Measurements from ENCODE around the gene TNNC1.

Gene TNNC1

GRCh38 chr3:52441772-52442332 is 12.0 kb downstream of the TNNC1 start:
- ATAC-seq: no peak

DNA sequence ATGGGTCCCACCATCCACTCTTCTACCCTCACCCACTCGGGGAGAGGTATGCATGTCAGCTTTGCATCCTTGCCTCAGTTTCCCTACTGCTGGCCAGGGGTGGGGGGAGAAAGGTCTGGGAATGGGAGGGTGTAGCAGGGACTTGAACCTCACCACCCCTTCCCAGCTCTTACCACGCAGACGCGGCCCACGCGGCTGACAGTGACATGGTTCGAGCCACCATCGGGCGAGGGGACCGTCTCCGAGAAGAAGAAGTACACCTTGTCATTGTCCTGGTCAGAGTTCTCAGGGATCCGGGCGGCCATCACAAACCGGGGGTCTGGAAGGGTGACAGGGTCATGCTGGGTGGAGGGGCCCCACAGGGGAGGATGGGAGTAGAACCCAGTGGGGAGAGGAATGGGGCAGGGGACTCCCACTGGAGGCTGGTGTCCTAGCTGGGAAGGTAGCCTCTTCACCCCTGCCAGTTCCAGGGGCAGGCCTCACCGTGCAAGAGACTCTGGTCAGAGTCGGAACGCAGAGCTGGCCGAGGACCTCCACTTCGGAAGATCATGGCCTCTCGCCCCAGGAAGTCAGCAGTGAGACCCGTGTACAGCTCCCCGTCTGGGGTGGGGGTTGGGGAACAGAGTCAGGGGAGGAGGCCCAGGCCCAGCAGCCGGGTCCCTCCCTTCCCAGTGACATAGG is 12.6 kb downstream of the TNNC1 start:
- no peak for ATAC-seq

DNA sequence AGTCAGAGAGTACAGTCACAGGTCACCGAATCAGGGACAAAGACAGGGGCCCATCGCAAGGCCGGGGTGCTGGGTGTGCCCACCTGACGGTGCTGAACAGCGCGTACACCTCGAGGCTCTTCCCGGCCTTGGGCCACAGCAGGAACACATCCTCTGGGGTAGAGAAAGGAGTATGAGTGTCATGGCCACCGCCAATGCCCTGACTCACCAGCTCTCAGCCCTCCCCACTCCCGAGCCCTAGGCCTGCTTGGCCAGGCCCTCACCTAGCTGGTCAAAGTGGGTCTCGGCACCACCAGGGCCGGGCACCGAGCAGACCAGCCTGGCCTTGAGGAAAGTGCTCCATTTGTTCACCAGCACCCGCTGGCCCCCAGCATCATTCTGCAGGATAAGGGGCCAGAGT is 13.2 kb downstream of the TNNC1 start:
- no peak for ATAC-seq

DNA sequence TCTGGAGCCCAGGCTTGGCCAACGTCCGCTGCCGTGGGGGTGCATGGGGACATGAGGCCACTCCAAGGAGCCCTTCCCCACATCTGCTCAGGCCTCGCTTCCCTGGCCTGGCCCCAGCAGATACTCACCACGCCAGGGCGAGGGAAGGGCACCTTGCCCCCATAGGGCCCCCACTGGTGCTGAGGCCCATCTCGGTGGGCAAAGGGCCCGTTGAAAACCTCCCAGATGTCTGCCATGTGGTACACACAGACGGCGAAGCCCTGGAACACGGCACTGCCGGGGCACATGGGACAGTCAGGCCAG is 13.6 kb downstream of the TNNC1 start:
- ATAC-seq: no peak

GRCh38 chr3:52439426-52440248 is 14.2 kb downstream of the TNNC1 start:
- ATAC-seq: no peak

GRCh38 chr3:52438579-52439425 is 15.0 kb downstream of the TNNC1 start:
- no peak for ATAC-seq

DNA sequence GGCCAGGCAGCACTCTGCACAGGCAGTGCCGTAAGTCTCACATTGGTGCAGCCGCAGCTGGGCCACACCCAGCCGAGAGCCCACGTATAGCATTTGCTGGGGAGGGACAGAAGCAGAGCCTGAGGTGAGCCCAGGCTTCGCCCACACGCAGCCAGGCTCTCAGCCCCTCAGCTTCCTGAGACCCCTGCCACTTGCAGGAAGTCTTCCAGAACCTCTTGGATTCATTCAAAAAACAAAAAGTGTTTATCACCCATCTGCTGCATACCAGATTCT is 15.8 kb downstream of the TNNC1 start:
- no peak for ATAC-seq

GRCh38 chr3:52437326-52438103 is 16.3 kb downstream of the TNNC1 start:
- no peak for ATAC-seq

- no peak for ATAC-seq
These were observed 17.2 kb downstream of the TNNC1 start for GRCh38 chr3:52436500-52437149.

DNA sequence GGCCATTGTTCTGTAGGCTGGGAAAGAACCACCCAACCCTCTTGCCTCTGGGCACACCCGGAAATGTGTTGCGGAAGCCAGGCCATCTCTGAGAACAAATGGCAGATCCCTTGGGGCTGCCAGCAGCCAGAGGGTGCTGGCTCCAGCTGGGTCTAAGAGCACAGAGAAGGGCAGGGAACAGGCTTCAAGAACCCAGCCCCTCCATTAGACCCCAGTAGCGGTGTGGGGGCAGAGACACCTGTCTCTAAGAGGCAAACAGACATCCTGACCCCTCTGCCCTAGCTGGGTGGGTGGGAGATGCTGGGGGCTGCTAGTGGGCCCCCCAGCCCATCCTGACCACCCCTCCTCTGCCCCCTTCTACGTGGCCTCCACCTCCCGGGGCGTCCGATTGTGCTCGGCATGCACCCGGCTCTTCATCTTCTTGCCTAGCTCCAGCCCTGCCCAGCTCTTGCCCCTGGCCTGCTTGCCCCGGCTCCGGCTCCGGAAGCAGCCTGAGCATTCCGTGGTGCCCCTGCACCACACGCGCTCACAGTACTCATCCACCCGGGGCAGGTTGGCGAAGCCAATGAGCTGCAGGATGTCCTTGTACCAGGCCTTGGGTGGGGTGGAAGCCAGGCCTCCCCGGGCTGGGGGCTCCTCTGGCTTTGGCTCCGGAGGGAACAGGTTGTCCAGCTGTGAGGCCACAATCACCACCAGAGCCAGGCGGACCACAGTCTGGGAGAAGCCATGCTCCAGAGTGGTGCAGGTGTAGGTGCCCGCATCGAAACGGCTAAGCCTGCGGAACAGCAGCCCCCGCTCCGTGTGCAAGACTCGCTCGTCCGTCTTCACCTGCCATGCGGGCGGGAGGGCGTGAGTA is 18.4 kb downstream of the TNNC1 start:
- no peak for ATAC-seq

DNA sequence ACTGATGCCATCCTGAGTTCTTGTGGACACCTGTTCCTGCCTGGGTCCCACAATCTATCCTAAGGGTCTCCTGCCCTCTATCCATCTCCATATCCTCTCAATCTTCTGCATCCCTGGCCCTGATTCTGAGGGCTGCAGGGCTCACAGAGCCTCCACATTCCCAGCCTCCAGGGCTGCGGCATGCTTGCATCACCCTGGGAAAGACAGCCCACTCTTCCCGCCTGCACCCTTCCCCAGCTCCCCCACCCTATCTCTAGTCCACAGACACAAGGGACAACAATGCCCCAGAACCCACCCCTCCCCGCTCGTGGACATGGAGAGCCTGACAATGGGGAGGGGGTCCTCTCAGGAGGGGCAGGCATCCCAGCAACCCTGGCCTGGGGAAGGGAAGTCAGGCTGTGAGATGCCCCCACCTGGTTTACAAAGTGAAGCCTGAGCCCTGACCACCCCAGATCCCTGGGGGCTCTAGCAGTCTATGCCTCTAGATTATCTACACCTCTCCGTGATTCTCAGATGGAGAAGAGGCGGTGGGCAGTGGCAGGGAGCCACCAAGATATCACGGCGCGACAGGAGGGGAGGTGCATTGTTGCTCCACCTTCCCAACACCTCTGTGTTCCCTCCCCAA is 19.2 kb downstream of the TNNC1 start:
- no peak for ATAC-seq

DNA sequence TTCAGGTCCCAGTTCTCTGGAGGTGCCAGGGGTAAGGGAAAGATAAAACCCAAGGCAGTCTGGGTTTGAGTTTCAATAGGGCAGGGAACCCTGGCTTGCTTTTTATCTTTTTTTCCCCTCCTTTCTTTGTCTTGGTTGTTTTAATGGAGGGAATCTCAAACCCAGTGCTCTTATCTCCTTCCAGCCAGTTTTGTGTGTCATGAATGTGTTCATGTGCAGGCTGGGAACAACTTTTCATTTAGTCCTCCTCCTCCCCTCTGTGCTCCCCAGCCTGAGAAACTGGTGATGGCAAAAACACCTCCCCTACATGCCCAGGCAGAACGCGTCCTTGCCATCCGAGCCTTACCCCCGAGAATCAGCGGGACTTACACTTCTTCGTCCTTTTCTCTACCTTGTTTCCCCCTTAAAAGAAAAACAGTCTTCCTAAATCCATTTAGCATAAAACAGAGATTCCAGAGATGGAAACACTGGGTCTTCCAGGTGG is 19.8 kb downstream of the TNNC1 start:
- ATAC-seq: no peak

GRCh38 chr3:52433328-52433995 is 20.4 kb downstream of the TNNC1 start:
- ATAC-seq: peak; percentile 48 to 67

GRCh38 chr3:52432691-52433141 is 21.1 kb downstream of the TNNC1 start:
- ATAC-seq: no peak

DNA sequence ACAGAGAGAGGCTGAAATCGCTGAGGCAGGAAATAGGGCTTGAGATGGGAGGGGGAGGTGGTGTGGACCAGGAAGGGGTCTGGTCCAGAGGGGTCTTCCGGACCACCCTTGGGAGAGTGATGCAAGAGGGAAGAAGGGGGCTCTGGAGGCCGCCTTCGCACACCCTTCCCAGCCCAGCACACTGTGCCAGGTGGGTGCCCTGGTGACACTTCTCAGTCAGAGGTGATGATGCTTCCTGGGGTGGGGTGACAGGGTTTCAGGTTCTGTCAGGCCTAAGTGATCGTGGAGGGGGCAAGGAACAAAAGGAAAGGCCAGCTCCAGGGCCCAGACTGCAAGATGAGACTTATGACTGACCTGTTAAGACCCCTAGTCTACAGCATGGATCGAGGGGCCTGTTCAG is 21.6 kb downstream of the TNNC1 start:
- peak; percentile 41 to 62 for ATAC-seq

- ATAC-seq: no peak
These were observed 22.2 kb downstream of the TNNC1 start for GRCh38 chr3:52431459-52432223.

GRCh38 chr3:52430416-52430810 is 23.4 kb downstream of the TNNC1 start:
- no peak for ATAC-seq

- no peak for ATAC-seq
These were observed 23.9 kb downstream of the TNNC1 start for GRCh38 chr3:52429779-52430415.

GRCh38 chr3:52429031-52429430 is 24.8 kb downstream of the TNNC1 start:
- no peak for ATAC-seq
